IMR-90 (cell line): ENCODE results near the gene FKBP14. TPM values are rescaled to one million over a fixed set of nuclear protein-coding genes. Genes with fewer than 3 reads are reported as not detected.

Source experiments
- ATAC-seq: fragments of 200-7000 bp; cut with Tn5 transposase; 2 replicates; pipeline ENCODE4 v1.9.1; 2020; ENCODE audit warnings: low read depth, mild to moderate bottlenecking, moderate library complexity
- BruUV-seq: library from RNA; stranded (reverse); fragments of 400-500 nt; replicated peaks from 2 replicates; lab custom pipeline; 2021; lab: Mats Ljungman, UMichigan
- CTCF ChIA-PET: fragments of 300-600 bp; formaldehyde crosslinking; extraction: SDS; loops from one replicate; lab custom pipeline; 2021; ENCODE audit warnings: antibody characterized with exemption; lab: Yijun Ruan, JAX
- POLR2A ChIA-PET: fragments of 300-600 bp; sonication (Branson Sonifier 250); formaldehyde crosslinking; loops from one replicate; lab custom pipeline; 2022; ENCODE audit warnings: antibody characterized with exemption; ENCODE audit not compliant: unreplicated experiment; lab: Charles Lee
- DNase-seq: peaks from one replicate; pipeline ENCODE4 v3.0.0; 2013
- H2AFZ ChIP-seq: replicated peaks from 2 replicates; pipeline ENCODE3; 2013; ENCODE audit warnings: low read length, mild to moderate bottlenecking; ENCODE audit not compliant: poor library complexity
- H2AK5ac ChIP-seq: 2 replicates; pipeline ENCODE4 v1.6.1; 2013; ENCODE audit warnings: low read depth, low read length, inconsistent platforms
- H2AK9ac ChIP-seq: replicated peaks from 2 replicates; pipeline ENCODE3; 2013; ENCODE audit warnings: mild to moderate bottlenecking, low read depth, low read length, moderate library complexity; ENCODE audit not compliant: poor library complexity
- H2BK120ac ChIP-seq: 2 replicates; pipeline ENCODE4 v1.6.1; 2013; ENCODE audit warnings: low read depth, low read length, inconsistent platforms
- H2BK15ac ChIP-seq: 3 replicates; pipeline ENCODE4 v1.6.1; 2013; ENCODE audit warnings: low read depth, low read length, inconsistent platforms
- H2BK20ac ChIP-seq: 2 replicates; pipeline ENCODE4 v1.6.1; 2013; ENCODE audit warnings: low read depth, mild to moderate bottlenecking, inconsistent platforms, low read length, moderate library complexity
- H2BK5ac ChIP-seq: 2 replicates; pipeline ENCODE4 v1.6.1; 2013; ENCODE audit warnings: mild to moderate bottlenecking, low read depth, low read length, inconsistent platforms; ENCODE audit not compliant: poor library complexity, severe bottlenecking
- H3K14ac ChIP-seq: replicated peaks from 2 replicates; pipeline ENCODE4 v1.6.1; 2013; ENCODE audit warnings: low read depth, low read length, inconsistent platforms
- H3K18ac ChIP-seq: 2 replicates; pipeline ENCODE4 v1.6.1; 2013; ENCODE audit warnings: low read depth, low read length, control low read depth
- H3K23ac ChIP-seq: 2 replicates; pipeline ENCODE4 v1.6.1; 2013; ENCODE audit warnings: low read depth, low read length, inconsistent platforms
- H3K27ac ChIP-seq: 2 replicates; pipeline ENCODE4 v1.5.1; 2013; ENCODE audit warnings: mild to moderate bottlenecking, control low read depth, low read length; ENCODE audit not compliant: insufficient read depth
- H3K27me3 ChIP-seq: 2 replicates; pipeline ENCODE4 v1.6.1; 2013; ENCODE audit warnings: low read length; ENCODE audit not compliant: control insufficient read depth, insufficient read depth
- H3K36me3 ChIP-seq: 2 replicates; pipeline ENCODE4 v1.6.1; 2013; ENCODE audit warnings: low read length, mixed read lengths; ENCODE audit not compliant: control insufficient read depth, insufficient read depth
- H3K4ac ChIP-seq: 2 replicates; pipeline ENCODE4 v1.6.1; 2013; ENCODE audit warnings: low read depth, low read length, inconsistent platforms
- H3K4me1 ChIP-seq: 2 replicates; pipeline ENCODE4 v1.6.1; 2013; ENCODE audit warnings: low read length, mixed read lengths; ENCODE audit not compliant: control insufficient read depth, insufficient read depth
- H3K4me2 ChIP-seq: 2 replicates; pipeline ENCODE4 v1.6.1; 2013; ENCODE audit warnings: low read depth, mild to moderate bottlenecking, control low read depth, low read length, moderate library complexity
- H3K4me3 ChIP-seq: 2 replicates; pipeline ENCODE4 v1.5.1; 2013; ENCODE audit warnings: low read depth, mild to moderate bottlenecking, control low read depth, low read length, moderate library complexity; ENCODE audit not compliant: insufficient read depth
- H3K56ac ChIP-seq: 2 replicates; pipeline ENCODE4 v1.6.1; 2013; ENCODE audit warnings: low read length, inconsistent platforms; ENCODE audit not compliant: insufficient read depth; ENCODE audit errors: extremely low read depth
- H3K79me1 ChIP-seq, 2 experiments: 2 replicates each; pipeline ENCODE4 v1.6.1; 2013; ENCODE audit warnings: low read length in 2 of 2, inconsistent platforms in 1 of 2, low read depth in 1 of 2
- H3K9ac ChIP-seq: 2 replicates; pipeline ENCODE4 v1.6.1; 2013; ENCODE audit warnings: low read depth, low read length, control low read depth
- H3K9me1 ChIP-seq: 2 replicates; pipeline ENCODE4 v1.6.1; 2013; ENCODE audit warnings: low read length, inconsistent platforms; ENCODE audit not compliant: insufficient read depth
- H3K9me3 ChIP-seq: 2 replicates; pipeline ENCODE4 v1.6.1; 2013; ENCODE audit warnings: low read length; ENCODE audit not compliant: control insufficient read depth, insufficient read depth
- H4K20me1 ChIP-seq: 2 replicates; pipeline ENCODE4 v1.6.1; 2013; ENCODE audit warnings: low read length, inconsistent platforms; ENCODE audit not compliant: insufficient read depth
- H4K5ac ChIP-seq: 2 replicates; pipeline ENCODE4 v1.6.1; 2013; ENCODE audit warnings: mild to moderate bottlenecking, low read depth, low read length, control low read depth
- H4K8ac ChIP-seq, 2 experiments: 2 replicates each; pipeline ENCODE4 v1.6.1; 2013; ENCODE audit warnings: low read depth in 2 of 2, low read length in 2 of 2, control low read depth in 1 of 2, inconsistent platforms in 1 of 2
- H4K91ac ChIP-seq: 2 replicates; pipeline ENCODE4 v1.6.1; 2013; ENCODE audit warnings: low read depth, low read length, inconsistent platforms; ENCODE audit not compliant: insufficient read depth
- CEBPB ChIP-seq: IDR thresholded peaks from 2 replicates; pipeline ENCODE4 v1.6.1; 2012; ENCODE audit warnings: low read depth, low read length, improper control_type of control experiment
- CHD1 ChIP-seq: IDR thresholded peaks from 2 replicates; pipeline ENCODE4 v1.6.1; 2012; ENCODE audit warnings: low read depth, low read length, improper control_type of control experiment
- FOS ChIP-seq: fragments of 150-350 bp; IDR thresholded peaks from 2 replicates; pipeline ENCODE4 v1.6.1; 2016; ENCODE audit warnings: low read depth, low read length
- MAZ ChIP-seq: IDR thresholded peaks from 2 replicates; pipeline ENCODE4 v1.6.1; 2012; ENCODE audit warnings: low read depth, mild to moderate bottlenecking, low read length, improper control_type of control experiment, moderate library complexity, borderline replicate concordance
- MXI1 ChIP-seq: IDR thresholded peaks from 2 replicates; pipeline ENCODE4 v1.6.1; 2012; ENCODE audit warnings: low read depth, mild to moderate bottlenecking, low read length, moderate library complexity, borderline replicate concordance
- NFE2L2 ChIP-seq: fragments of 150-350 bp; IDR thresholded peaks from 2 replicates; pipeline ENCODE4 v1.6.1; 2016; ENCODE audit warnings: low read depth, mild to moderate bottlenecking, low read length
- RAD21 ChIP-seq: IDR thresholded peaks from 2 replicates; pipeline ENCODE4 v1.6.1; 2012; ENCODE audit warnings: low read length, improper control_type of control experiment
- RFX5 ChIP-seq: IDR thresholded peaks from 2 replicates; pipeline ENCODE4 v1.8.0; 2012; ENCODE audit warnings: low read depth, mild to moderate bottlenecking, low read length, moderate library complexity
- USF2 ChIP-seq: fragments of 150-350 bp; IDR thresholded peaks from 2 replicates; pipeline ENCODE4 v1.6.1; 2017; ENCODE audit warnings: mild to moderate bottlenecking, antibody characterized with exemption, low read length, low read depth
- WGBS, 2 experiments: methylation state at CpG; one replicate each; pipeline versions ENCODE4 v1.1.5 to v1.1.7; 2013; ENCODE audit warnings: missing lambda C conversion rate in 2 of 2; ENCODE audit not compliant: insufficient read length in 1 of 2; ENCODE audit errors: extremely low coverage in 2 of 2; 5-methylcytosine and 5-hydroxymethylcytosine counted together
- dilution Hi-C: fragments of 300-500 bp; cut with HindIII; formaldehyde crosslinking; loops from one replicate; pipeline ENCODE4 v1.14.3; 2018; ENCODE audit warnings: low sequenced_read_pairs; ENCODE audit not compliant: unreplicated experiment
- in situ Hi-C: fragments of 300-500 bp; cut with MboI; formaldehyde crosslinking; loops from 3 replicates; pipeline ENCODE4 v1.14.3; 2019; ENCODE audit warnings: low sequenced_read_pairs, inconsistent platforms, mixed read lengths
- intact Hi-C: fragments of 100-400 bp; cut with micrococcal nuclease; formaldehyde crosslinking; loops from 2 replicates; pipeline ENCODE4 v1.10.0; 2022
- polyA plus RNA-seq, 3 experiments: library from polyadenylated mRNA; depleted of rRNA; stranded (reverse); fragments of >200 nt; gene quantifications; 2 replicates each; pipeline ENCODE4 v1.2.3, GENCODE V29; 2012; ENCODE audit warnings: low replicate concordance in 1 of 3
- total RNA-seq: library from RNA; depleted of rRNA; stranded (reverse); fragments of >200 nt; gene quantifications from 2 replicates; pipeline ENCODE4 v1.2.3, GENCODE V29; 2012

The FKBP14 gene
- total and polyA plus RNA-seq, 2 of the 4 experiments (the other 2 are of a cell fraction): 26.3 to 27.1 TPM

- no peak overlapping the region for H4K5ac ChIP-seq
- H4K91ac ChIP-seq: no peak overlapping the region
- POLR2A ChIA-PET: no interaction called here
- no peaks in the 10 kb centered on the region for H4K20me1 ChIP-seq
- H2AFZ ChIP-seq: no peak overlapping the region
- intact Hi-C loops: no loop called here
- DNase-seq (no peak), ATAC-seq (no peak)
- dilution Hi-C loops: no loop called here
- no peaks in the 10 kb centered on the region for H3K27me3 ChIP-seq
- H2AK5ac ChIP-seq: no peak overlapping the region
- peaks cover 5% of the 10 kb centered on the region for H3K4me1 ChIP-seq
- H2BK120ac ChIP-seq: no peak overlapping the region
- TF ChIP-seq USF2 (no peak), MXI1 (no peak), MAZ (no peak), CEBPB (no peak), NFE2L2 (no peak), RFX5 (no peak), CHD1 (no peak), FOS (no peak), RAD21 (no peak)
- no peak overlapping the region for H3K56ac ChIP-seq
- no peak overlapping the region for H2BK5ac ChIP-seq
- no peak overlapping the region for H3K4me2 ChIP-seq
- peaks cover 0 to 3% of the 10 kb centered on the region in 2 experiments; a peak in 3 of 4 replicates for H3K79me1 ChIP-seq
- no peak overlapping the region for H3K27ac ChIP-seq
- CTCF ChIA-PET: no interaction called here
- H3K9me3 ChIP-seq: no peaks in the 10 kb centered on the region
- H3K14ac ChIP-seq: no peak overlapping the region
- H4K8ac ChIP-seq: no peak overlapping the region
- H3K9ac ChIP-seq: no peak overlapping the region
- H3K36me3 ChIP-seq: peaks cover 11% of the 10 kb centered on the region
- WGBS, 2 experiments: 80% methylated on average over 1 of the region's 3 CpGs; no CpG with 5 or more reads in 1 of the 2 experiments
- H2BK15ac ChIP-seq: no peak overlapping the region
- no peak overlapping the region for H3K18ac ChIP-seq
- H3K4ac ChIP-seq: no peak overlapping the region
- no peak overlapping the region for H3K23ac ChIP-seq
- H2AK9ac ChIP-seq: no peak overlapping the region
- BruUV-seq: no TSS peak
- in situ Hi-C loops: loop anchor here (25.0 kb wide), 1 partner anchor 328 kb away; no protein-coding TSS in a partner anchor
- H3K4me3 ChIP-seq: no peak overlapping the region
- H2BK20ac ChIP-seq: no peak overlapping the region
- H3K9me1 ChIP-seq: peaks cover 2% of the 10 kb centered on the region
Measured at GRCh38 chr7:30065746-30066145, 39.2 kb upstream of the FKBP14 start.
